DND-41 (cell line): Measurements from ENCODE around the gene CNNM2.

Experiments
- EZH2 ChIP-seq: IDR thresholded peaks from 3 replicates; pipeline ENCODE4 v1.6.1; 2012; ENCODE audit warnings: borderline replicate concordance, low read depth, mild to moderate bottlenecking, moderate library complexity, low read length, inconsistent platforms; ENCODE audit not compliant: severe bottlenecking
- TF ChIP-seq, protein P1 (sequence below): IDR thresholded peaks from 2 replicates; pipeline ENCODE4 v1.5.1; 2012; ENCODE audit warnings: borderline replicate concordance, low read length, moderate library complexity, mild to moderate bottlenecking; ENCODE audit not compliant: poor library complexity, severe bottlenecking; ENCODE audit errors: extremely low read depth

DNA sequence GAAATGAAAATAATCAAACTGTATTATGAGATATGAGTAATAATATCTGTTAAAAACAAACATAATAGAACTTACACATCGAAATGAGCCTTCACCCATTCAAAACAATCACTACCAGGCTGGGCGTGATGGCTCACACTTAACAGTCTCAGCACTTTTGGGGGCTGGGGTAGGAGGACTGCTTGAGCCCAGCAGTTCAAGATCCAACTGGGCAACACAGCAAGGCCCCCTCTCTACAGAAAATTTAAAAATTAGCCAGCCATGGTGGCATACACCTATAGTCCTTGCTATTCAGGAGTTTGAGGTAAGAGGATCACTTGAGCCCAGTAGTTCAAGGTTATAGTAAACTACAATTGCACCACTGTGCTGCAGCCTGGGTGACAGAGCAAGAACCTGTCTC, 199.2 kb downstream of the CNNM2 start:
- TF ChIP-seq, protein P1, sequence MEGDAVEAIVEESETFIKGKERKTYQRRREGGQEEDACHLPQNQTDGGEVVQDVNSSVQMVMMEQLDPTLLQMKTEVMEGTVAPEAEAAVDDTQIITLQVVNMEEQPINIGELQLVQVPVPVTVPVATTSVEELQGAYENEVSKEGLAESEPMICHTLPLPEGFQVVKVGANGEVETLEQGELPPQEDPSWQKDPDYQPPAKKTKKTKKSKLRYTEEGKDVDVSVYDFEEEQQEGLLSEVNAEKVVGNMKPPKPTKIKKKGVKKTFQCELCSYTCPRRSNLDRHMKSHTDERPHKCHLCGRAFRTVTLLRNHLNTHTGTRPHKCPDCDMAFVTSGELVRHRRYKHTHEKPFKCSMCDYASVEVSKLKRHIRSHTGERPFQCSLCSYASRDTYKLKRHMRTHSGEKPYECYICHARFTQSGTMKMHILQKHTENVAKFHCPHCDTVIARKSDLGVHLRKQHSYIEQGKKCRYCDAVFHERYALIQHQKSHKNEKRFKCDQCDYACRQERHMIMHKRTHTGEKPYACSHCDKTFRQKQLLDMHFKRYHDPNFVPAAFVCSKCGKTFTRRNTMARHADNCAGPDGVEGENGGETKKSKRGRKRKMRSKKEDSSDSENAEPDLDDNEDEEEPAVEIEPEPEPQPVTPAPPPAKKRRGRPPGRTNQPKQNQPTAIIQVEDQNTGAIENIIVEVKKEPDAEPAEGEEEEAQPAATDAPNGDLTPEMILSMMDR, result no peak
- TF ChIP-seq EZH2, result no peak
